Retina (tissue), 1 donor: ENCODE results near the gene C1QTNF3.
A peak's percentile ranks its signal among the peaks of the same experiment; 100 is the strongest.

Source experiments
- DNase-seq: peaks from one replicate; pipeline ENCODE4 v3.0.0-alpha.2; 2016

The C1QTNF3 gene

DNA sequence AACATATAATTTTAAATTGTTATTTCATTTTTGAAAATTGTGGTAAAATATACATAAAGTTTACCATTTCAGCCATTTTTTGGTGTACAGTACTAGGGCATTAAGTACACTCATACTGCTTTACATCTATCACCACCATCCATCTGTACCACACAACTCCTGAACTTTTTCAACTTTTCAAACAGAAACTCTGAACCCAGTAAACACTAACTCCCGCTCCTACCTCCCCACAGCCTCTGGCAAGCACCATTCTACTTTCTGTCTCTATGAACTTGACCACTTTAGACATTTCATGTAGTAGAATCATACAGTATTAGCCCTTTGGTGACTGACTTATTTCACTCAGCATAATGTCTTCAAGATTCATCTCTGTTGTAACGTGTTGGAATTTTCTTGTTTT, 50.1 kb downstream of the C1QTNF3 start:
- DNase-seq: no peak

GRCh38 chr5:33985447-33985846, 57.6 kb downstream of the C1QTNF3 start:
- no peak for DNase-seq

- DNase-seq: no peak
These were observed 58.3 kb downstream of the C1QTNF3 start, which contains the start of gene SLC45A2 for GRCh38 chr5:33984671-33985124. SLC45A2 (minus strand) TSS chr5:33984693; CDS start chr5:33984583, 110 bp downstream.

GRCh38 chr5:33984178-33984577, 58.8 kb downstream of the C1QTNF3 start:
- DNase-seq: no peak

- no peak for DNase-seq
These were observed 61.4 kb downstream of the C1QTNF3 start for GRCh38 chr5:33981408-33982162.

GRCh38 chr5:33980030-33980429, 63.0 kb downstream of the C1QTNF3 start:
- no peak for DNase-seq

GRCh38 chr5:33978306-33978705, 64.7 kb downstream of the C1QTNF3 start:
- no peak for DNase-seq

GRCh38 chr5:33976307-33976706, 66.7 kb downstream of the C1QTNF3 start:
- DNase-seq: no peak

GRCh38 chr5:33975852-33976251, 67.2 kb downstream of the C1QTNF3 start:
- DNase-seq: no peak

GRCh38 chr5:33973271-33973670, 69.7 kb downstream of the C1QTNF3 start:
- DNase-seq: no peak

DNA sequence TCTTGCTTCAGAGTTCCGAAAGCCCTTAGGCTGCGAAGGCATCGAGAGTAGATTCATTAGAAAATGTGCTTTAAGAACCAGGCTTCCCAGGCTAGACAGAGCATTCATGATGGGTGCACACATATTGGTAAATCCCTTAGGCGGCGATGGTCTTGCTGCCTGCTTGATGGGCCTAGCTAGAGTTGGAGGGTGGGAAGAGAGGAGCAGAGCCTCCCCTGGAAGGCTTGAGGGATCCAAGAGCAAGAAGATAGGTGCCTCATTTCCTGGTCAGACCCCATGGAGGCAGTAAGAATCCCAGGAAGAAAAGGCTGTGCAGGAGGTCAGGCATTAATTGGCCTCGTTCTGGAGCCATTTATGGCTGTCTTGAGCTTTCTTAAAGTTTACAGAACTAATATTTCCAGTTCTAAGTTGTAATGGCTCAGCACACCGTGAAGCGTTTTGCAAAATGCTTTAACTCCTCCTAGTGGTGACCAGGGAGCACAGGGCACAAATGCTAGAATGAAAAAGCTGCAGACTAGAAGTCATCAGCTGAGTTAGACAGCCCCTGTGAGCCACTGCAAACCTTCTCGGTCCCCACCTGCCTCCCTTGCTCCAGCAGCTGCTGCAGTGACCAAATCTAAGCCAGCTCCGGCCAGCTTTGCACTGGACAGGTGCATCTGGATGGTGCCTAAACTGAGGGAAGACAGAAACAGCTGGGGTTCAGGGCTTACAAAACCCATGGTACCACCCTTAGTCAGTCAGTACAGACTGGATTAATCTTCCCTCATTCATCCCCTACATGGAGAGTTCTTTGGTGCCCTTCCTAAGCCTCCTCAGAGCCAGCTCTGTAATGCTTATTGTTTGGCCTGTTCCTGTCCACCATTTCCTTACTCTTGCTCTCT, 73.2 kb downstream of the C1QTNF3 start:
- DNase-seq: peak; percentile 30

- peak; percentile 20 for DNase-seq
These were observed 74.6 kb downstream of the C1QTNF3 start for GRCh38 chr5:33968211-33969005.
